ENCODE measurements around the gene SFXN1.
A peak's percentile ranks its signal among the peaks of the same experiment; 100 is the strongest.
"Not testable (repeated sequence)": the region's sequence is repeated elsewhere in the genome, so short reads cannot be mapped to it uniquely, and the experiment has no call there.

Gene SFXN1

DNA sequence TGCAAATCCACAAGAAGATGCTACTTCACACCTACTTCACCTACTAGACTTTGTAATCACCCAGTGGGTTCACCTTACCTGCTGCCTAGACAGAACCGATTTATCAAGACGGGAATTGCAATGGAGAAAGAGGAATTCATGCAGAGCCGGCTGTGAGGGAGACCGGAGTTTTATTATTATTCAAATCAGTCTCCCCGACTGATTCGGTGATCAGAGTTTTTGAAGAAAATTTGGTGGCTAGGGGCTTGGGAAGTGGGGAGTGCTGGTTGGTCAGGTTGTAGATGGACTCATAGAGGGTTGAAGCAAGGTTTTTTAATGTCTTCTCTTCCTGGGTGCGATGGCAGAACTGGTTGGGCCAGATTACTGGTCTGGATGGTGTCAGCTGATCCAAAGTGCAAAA, 23.4 kb downstream of the SFXN1 start:
- DNase-seq: no peak

DNA sequence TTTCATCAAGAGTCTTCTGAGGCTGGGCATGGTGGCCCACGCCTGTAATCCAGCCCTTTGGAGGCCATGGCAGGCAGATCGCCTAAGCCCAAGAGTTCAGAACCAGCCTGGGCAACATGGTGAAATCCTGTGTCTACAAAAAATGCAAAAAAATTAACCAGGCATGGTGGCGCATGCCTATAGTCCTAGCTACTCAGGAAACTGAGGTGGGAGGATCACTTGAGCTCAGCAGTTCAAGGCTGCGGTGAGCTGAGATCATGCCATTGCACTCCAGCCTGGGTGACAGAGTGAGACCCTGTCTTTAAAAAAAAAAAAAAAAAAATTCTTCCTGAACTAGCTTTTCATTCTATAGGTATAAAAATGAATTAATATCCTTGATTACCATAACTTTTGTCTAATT, 29.3 kb downstream of the SFXN1 start:
- DNase-seq: not testable (repeated sequence)

DNA sequence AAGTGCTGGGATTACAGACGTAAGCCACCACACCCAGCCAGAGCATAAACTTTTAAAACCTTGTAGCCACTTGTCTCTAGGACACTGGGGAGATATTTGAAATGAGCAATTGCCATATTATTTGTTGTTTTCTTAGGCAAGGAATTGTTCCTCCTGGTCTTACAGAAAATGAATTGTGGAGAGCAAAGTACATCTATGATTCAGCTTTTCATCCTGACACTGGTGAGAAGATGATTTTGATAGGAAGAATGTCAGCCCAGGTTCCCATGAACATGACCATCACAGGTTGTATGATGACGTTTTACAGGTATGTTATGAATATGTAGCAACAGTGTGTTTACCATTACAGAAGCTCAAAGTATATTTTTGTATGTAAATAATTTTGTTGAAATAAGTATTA, 30.5 kb downstream of the SFXN1 start:
- DNase-seq: no peak

DNA sequence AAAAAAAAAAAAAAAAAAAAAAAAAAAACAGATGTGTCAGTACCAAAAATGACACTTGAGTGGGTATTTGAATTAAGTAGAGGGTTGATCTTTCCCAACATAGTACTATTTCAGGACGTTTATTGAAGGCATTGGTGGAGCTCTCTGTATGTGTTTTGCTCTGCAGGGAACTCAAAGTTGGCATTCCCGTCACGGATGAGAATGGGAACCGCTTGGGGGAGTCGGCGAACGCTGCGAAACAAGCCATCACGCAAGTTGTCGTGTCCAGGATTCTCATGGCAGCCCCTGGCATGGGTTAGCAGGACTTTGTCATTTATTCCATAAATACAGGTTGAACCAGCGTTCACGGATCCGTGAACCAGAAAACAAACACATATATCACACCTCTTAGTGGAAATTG, 34.9 kb downstream of the SFXN1 start:
- no peak for DNase-seq

DNA sequence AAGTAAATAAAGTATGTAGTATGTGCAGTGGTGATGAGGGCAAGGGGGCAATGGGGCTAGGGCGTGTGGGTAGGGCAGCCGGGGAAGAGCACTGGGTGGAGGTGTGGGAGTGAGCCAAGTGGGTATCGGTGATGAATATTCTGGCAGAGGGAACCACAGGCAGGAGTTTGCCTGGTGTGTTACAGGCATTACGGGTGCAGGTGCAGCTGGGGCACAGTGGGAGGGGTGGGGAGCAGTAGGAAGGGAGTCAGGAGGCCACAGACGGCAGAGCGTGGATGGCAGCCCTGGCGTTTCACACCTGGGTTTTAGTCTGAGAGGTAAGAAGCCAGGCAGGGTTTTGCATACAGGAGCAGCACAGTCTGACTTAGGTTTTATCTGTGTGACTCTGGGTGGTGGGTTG, 35.4 kb downstream of the SFXN1 start:
- DNase-seq: no peak

DNA sequence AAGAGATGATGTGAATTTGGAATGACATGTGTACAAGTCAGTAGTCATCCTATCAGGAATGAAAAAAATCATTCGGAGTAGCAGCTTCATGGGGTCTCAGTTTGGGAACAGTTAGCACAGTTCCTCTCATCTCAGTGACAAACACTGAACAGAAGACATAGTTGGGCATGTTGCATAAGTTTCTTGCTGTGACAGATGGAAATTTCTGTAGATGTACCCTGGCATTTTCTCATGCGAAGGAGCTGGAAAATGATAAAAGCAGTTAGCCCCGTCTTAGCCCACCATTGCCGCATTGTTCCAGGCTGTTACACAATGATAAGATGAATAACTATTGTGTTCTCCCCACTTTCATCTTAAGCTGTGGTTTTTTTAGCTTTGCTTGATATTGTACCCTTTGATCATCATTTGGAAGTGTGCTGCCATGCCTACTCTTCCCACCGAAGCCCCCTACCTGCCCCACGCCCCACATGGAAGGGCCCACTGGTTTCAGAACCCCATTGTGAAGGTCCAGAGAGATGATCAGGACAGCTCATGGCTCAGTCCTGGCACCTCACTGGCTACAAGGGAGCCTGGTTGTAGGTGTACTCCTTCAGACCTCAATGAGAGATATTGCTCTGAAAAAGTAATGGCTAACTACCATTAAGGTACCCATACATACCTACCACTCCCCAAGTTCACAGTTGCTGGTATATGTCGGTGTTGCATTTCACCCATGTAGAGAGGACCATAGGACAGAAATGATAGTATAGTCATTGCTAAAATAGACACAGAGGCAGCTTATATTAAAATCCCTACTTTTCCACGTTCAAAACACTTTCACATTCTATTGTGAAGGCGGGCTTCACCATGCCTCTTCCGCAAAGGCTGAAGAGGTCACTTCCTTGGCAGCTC, 38.8 kb downstream of the SFXN1 start:
- no peak for DNase-seq

DNA sequence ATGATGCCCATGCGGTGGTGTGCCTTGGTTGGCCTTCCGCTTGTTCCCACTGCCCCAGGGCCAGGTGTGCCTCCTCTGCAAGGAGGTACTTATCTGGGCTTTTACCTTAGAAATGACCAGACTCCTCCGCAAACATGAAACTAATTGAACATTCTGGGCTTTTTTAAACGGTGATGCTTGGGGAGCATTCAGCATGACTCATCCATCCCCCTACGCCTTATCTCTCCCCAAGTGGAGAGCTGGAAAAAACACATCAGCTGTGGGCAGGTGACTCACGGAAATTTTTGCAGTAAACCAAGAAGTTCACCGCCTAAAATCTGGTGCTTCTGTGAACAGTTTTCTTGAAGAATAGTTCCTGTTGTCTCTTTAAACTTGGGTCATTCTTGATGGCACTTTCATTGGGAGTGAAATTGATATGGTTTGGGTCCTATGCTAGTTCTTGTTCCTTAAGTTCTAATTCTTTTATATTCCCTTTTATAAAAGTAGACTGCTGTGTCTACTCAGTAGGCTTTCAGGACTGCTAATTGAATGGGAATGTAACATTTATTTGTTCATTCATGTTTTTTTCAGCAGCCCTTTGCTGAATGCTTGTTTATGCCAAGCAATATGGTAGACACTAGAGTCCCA, 39.6 kb downstream of the SFXN1 start:
- no peak for DNase-seq

DNA sequence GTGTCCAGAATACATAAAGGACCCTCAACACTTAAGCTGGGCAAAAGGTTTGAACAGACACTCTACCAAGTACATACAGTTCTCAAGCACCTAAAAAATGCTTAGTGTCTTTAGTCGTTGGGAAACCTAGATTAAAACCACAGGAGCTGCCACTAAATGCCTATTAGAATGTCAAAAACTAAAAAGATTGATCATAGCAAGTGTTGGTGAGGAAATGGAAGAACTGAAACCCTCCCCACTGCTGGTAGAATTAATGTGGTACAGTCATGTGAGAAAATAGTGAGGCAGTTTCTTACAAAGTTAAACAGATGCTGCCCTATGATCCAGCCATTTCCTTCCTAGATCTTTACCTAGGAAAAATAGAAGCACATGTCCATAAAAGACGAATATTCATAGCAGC, 40.6 kb downstream of the SFXN1 start:
- no peak for DNase-seq

DNA sequence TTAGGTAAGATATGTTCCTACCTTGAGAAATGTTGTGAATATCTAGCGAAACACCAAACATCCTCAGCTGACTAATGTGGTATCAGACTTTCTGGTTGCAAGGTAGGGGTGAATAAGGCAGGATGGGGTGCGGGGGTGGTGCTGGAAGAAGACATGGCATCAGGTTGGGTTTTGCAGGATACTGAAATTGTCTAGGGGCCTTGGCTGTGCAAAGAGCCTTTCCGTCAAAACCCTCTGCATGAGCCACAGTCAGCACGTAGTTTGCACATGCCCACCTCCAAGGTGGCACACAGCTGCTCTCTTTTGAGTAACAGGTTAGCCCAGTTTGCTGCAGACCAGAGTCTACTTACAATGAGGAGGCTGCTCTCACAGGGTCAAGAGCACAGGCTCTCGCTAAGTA, 42.0 kb downstream of the SFXN1 start:
- no peak for DNase-seq

DNA sequence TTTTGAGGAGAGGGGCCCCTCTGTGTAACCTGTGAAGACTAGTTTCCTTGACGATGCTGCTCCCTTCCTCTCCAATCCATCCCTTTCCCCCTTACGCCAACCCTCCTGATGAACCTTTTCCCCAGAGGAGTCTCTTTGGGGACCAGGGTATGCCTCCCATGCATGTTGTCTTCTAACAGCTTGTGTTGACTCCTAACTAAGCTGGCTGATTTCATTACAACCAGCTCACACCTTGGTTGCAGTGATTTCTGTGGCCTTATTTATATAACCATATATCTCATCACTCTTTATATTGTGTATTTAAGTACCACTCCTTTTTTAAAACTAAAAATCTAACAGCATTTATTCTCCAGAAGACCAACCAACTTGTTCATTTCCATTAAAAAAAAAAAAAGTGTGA, 42.5 kb downstream of the SFXN1 start:
- no peak for DNase-seq

DNA sequence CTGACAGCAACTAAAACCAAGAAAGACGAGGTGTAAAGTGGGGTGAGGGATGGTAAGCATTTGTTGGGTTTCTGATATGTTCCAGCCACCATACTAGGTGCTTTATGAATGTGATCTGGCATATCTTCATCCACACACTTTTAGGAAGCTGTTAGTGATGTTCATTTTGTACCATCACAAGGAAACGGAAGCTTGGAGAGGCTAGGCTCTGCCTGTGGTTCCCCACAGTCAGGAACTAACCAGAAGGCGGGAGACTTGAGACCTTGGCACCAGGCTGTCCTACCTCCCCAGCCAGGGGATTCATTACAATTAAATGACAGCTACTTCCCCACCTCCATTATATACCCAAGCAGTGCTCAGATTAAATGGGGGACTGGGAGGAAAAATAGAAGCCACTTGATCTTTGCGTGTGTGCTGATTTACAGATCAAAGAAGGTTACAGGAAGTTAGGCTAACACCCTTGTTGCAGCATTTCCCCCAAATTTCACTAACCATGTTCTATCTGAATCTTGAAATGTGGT, 43.0 kb downstream of the SFXN1 start:
- DNase-seq: no peak

DNA sequence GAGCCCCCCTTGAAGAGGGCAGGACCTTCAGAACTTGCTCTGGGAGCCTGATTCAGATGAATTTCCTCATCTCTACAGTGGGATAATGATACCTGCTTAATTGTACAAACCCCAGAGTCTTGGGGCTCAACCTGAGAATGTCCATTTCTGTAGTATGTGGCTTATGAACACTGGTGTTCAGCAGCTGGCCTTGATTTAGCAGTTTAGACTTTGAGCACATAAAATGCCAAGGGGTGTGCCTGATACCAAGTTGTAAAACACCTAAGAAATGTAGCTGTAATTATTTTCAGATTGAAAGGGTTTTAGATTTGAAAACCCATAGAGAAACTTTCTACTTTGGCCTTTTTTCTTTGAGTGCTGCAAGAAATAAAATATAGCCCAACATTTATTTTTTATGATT, 44.9 kb downstream of the SFXN1 start:
- DNase-seq: no peak

DNA sequence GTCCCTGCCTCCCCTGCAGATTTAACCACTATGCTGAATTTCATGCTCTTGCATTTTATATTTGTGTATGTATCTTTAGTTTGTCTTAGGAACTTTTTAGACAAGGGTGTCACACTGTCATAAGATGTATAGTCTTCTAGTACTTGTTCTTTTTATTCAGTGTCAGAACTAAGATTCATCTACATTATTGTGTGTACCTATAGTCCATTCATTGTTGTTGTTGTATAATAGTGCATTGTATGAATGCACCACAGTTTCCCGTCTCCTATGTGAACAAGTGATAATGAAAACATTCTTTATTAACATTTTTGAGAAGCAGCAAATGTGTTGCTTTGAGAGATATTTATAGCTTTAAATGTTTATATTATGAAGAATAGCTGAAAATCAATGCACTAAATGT, 45.9 kb downstream of the SFXN1 start:
- no peak for DNase-seq

DNA sequence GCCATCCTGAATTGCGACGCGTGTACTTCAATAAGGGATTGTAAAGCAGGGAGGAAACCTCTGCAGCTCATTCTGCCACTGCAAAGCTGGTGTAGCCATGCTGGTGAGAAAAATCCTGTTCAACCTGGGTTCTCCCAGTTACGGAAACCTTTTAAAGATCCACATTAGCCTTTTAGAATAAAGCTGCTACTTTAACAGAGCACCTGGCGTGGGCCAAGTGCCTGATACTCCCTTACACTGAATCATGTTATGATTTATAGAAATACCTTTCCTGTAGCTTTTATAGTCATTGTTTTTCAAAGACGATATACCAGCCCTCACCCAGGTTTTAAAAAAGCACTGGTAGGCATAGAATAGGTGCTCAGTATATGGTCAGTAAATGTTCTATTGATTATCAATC, 48.3 kb downstream of the SFXN1 start:
- no peak for DNase-seq

DNA sequence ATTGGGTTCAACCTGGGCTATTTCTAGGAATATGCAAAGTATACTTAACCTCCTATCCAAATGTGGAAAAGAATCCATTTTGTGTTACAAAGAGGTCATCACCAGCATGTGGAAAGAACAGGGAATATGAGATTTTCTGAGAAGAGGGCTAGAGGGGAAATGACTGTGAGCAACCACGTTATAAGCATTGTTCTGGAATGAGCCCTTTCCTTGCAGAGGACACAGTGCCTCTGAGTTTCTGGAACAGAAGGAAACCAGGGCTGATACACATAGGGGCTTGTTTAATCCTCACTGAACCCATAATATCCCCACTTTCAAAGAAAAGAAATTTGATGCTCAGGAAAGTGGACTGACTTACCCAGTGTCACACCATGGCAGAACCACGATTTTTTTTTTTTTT, 53.0 kb downstream of the SFXN1 start:
- DNase-seq: no peak

DNA sequence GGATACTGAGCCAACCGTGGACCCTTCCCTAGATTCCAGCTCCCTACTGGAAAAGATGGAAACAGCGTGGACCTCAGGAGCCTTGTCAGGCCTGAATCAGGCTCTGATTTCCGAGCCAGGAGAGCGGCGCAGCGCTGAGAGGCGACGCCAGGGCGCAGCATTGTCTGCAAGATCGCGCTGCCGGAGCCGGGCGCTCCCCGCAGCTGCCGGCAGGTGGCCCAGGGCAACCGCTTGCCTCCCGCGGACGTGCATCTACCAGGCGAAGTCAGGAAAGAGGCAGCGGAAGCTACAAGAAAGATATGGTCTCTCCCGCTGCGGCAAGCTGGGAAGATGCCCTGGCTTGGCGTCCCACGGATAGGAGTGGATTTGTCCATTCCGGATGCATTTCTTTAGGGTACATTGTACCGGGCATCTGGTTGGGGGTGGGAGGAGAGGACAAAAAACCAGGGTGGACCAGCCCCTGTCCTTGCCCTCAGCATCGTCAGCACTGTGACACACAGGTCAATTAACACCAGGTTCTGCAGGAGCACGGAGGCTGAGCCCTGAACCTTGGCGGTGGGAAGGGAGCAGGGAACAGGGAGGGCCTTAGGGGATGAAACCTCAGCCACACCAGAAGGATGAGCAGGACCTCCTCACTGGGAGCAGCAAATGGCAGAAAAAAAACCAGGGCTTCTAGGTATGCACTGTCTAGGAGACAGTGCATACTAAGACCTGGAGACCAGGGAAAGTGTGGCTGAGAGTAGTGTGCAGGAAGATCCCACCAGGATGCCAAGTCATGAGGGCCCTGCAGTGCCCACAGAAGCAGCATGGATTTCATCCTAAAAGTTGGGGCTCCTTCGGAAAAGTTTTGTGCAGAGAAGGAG, 55.9 kb downstream of the SFXN1 start:
- peak; percentile 66 to 88 for DNase-seq

DNA sequence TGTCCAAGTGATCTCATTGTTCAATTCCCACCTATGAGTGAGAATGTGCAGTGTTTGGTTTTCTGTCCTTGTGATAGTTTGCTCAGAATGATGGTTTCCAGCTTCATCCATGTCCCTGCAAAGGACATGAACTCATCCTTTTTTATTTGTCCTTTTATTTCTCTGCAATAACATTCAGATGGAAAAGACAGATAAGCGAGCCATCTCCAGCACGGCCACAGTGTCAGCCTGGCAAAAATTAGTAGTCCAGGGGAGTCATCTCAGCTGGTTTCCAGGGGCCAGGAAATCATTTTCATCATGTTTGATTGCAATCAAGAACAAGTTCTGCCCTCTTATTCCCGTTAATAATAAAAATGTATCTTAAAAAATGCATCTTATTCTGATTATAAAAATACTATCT, 57.0 kb downstream of the SFXN1 start:
- not testable (repeated sequence) for DNase-seq

DNA sequence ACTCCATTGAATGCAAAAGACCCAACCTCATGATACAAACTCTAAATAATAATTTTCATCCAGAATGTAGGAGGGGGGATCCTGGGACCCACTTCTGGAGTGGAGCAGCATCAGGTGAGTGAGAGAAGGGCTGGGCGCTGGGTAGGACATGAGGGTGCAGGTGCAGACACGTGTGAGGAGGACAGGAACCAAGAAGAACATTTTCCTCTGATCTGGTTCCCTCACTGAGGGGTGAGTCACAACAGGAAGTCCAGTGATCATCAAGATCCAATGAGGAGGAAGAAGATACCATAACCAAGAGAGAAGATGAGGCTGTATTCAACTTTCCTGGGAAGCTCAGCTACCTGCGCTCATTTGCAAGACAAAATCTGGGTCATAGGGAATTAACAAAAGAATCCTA, 57.4 kb downstream of the SFXN1 start:
- DNase-seq: peak; percentile 19 to 22

DNA sequence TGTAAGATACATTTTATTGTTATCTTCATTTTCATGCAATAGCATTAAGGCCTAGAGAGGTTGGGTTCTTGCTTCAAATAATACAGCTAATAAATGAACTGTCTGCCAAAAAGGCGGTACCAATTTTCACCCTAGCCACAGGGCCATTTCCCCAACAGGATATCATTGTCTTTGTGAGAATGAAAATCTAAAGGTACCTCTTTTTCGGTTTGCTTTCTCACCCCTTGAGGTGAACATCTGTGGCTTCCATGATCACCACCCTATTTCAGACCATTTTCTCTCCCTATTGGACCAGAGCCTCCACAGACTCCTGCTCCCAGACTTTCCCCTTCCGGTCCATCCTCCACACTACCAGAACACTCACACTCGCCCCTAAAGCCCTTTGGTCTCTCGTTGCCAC, 60.2 kb downstream of the SFXN1 start:
- no peak for DNase-seq

DNA sequence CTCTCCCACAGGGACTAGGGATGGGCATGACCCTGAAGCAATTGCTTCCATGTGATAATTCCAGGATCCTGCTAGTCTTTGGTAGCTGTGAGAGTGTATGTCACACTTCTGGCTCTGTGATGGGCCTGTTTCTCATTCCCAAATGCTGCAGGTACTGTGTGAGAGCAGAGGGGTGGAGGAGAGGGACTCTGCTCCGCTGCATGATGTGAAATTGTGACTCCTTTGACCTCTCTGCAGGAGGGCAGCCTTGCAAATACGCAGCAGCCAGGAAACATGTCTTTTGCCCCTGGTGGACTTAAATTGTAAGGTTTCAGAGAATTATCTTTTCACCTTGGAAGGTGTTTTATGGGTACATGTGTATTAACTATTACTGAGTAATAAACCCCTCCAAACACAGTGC, 61.6 kb downstream of the SFXN1 start:
- DNase-seq: no peak

DNA sequence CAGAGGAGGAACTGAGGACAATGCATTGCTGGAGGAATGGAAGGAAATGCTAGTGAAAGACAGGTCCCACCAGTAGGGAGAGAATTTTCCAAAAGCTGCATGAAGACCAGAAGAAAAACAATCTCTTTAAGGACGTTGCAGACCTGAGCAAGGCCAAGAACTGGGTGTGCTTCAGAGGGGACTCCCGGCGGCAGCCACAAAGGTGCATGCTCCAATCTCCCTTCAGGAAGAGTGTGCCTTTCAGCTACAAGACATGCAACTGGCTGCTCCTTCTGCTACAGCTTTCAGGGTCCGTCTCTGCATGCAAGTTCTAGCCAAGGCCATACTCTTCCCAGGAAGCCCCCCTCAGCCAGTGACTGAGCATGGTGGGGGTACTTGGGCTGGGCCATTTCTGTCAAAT, 62.9 kb downstream of the SFXN1 start:
- no peak for DNase-seq

DNA sequence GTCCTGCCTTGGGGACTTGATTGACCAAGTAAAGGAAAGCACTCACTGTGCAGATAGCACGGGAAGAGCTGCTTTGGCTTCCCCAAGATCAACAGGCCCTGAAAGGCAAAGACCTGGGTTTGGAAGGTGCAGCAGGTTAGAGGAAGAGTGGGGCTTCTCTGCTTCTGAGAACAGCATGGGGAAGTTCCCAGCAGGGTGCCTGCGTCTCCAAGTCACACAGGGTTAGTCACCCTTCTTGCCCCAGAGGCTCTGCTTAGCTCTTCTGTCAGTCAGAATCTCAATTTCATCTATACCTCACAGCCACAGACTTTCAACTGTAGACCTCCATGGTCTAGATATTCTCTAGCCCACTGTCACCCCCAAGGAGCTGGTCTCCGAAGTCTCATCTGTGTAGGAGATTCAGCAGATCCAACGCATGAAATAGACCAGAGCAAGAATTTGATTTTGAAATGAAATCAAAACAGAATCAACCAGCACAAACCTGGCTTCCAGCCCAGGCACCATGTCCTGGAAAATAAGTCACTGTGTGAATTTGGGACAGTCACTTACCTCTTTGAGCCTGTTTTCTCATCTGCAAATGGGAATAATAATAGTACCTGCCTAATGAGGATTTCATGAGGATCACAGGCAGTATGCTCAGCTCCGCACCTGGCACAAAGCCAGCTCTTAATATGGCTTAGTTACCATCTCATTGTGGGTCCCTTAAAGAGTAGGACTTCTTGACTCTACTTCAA, 64.0 kb downstream of the SFXN1 start:
- DNase-seq: peak; percentile 66 to 71

DNA sequence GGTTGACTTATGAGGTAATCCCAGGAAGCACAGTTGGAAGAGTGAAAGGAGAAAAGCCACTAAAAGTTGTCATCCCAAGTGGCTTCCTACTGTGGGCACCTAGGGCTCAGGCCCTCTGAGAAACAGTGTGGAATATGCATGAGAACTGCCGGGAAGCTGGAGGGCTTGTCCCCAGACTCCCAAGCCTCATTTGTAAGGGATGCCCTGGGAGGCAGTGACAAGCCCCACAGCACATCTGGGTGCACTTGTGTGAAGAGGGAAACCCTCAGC, 64.5 kb downstream of the SFXN1 start:
- no peak for DNase-seq

Measured in inflammatory macrophage treated with lipopolysaccharide for 1 hour (primary cell).